Nephron progenitor cell (in vitro differentiated cells): ENCODE measurements around the gene RECQL5.

ENCODE experiments used
- DNase-seq: peaks from one replicate; pipeline ENCODE4 v3.0.0; 2021
- H3K27ac Mint-ChIP-seq: 2 replicates; pipeline ENCODE4 v1.8.0; 2021; ENCODE audit warnings: mild to moderate bottlenecking, moderate library complexity, mixed read lengths
- H3K27me3 Mint-ChIP-seq: 2 replicates; pipeline ENCODE4 v1.8.0; 2021; ENCODE audit warnings: mild to moderate bottlenecking, low read depth, mixed read lengths; ENCODE audit not compliant: poor library complexity
- H3K36me3 Mint-ChIP-seq: 2 replicates; pipeline ENCODE4 v1.8.0; 2021; ENCODE audit warnings: low read depth, mixed read lengths
- H3K4me1 Mint-ChIP-seq: 2 replicates; pipeline ENCODE4 v1.8.0; 2021; ENCODE audit warnings: mixed read lengths
- H3K4me3 Mint-ChIP-seq: 2 replicates; pipeline ENCODE4 v1.8.0; 2021; ENCODE audit warnings: mild to moderate bottlenecking, moderate library complexity, mixed read lengths
- H3K9me3 Mint-ChIP-seq: 2 replicates; pipeline ENCODE4 v1.8.0; 2021; ENCODE audit warnings: mild to moderate bottlenecking, moderate library complexity, mixed read lengths
- TF ChIP-seq, protein P1 (sequence below): fragments of 200-600 bp; sonication (generic); IDR thresholded peaks from 2 replicates; pipeline ENCODE4 v1.5.0; 2021; ENCODE audit warnings: antibody characterized with exemption

RECQL5 gene

GRCh38 chr17:75666959-75667790 is at the start of gene RECQL5, which contains the start of gene SAP30BP:
TSS of gene RECQL5 (minus strand) at chr17:75667154. CDS start at chr17:75666557, 597 bp downstream.
TSS of gene SAP30BP (plus strand) at chr17:75667338. CDS start at chr17:75667373, 35 bp downstream.
- peaks cover 19% of the 10 kb centered on the region for H3K4me1 Mint-ChIP-seq
- DNase-seq = peak; percentile 98

GRCh38 chr17:75712446-75712845 is 45.5 kb upstream of the RECQL5 start:
- TF ChIP-seq, protein P1, sequence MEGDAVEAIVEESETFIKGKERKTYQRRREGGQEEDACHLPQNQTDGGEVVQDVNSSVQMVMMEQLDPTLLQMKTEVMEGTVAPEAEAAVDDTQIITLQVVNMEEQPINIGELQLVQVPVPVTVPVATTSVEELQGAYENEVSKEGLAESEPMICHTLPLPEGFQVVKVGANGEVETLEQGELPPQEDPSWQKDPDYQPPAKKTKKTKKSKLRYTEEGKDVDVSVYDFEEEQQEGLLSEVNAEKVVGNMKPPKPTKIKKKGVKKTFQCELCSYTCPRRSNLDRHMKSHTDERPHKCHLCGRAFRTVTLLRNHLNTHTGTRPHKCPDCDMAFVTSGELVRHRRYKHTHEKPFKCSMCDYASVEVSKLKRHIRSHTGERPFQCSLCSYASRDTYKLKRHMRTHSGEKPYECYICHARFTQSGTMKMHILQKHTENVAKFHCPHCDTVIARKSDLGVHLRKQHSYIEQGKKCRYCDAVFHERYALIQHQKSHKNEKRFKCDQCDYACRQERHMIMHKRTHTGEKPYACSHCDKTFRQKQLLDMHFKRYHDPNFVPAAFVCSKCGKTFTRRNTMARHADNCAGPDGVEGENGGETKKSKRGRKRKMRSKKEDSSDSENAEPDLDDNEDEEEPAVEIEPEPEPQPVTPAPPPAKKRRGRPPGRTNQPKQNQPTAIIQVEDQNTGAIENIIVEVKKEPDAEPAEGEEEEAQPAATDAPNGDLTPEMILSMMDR = no peak
- DNase-seq = no peak
- no peaks in the 10 kb centered on the region for H3K4me1 Mint-ChIP-seq
- H3K36me3 Mint-ChIP-seq = peaks cover 6% of the 10 kb centered on the region
- H3K9me3 Mint-ChIP-seq = no peaks in the 10 kb centered on the region
- H3K27me3 Mint-ChIP-seq = peaks cover 42% of the 10 kb centered on the region
- H3K4me3 Mint-ChIP-seq = no peak overlapping the region
- no peak overlapping the region for H3K27ac Mint-ChIP-seq

More at GRCh38 chr17:75666959-75667790, at the start of gene RECQL5, which contains the start of gene SAP30BP:
- Mint-ChIP-seq H3K27ac (no peak within 1 kb of the TSS), H3K4me3 (no peak within 1 kb of the TSS), H3K9me3 (no peaks in the 10 kb centered on the region), H3K36me3 (peaks cover 39% of the 10 kb centered on the region), H3K27me3 (no peaks in the 10 kb centered on the region)
- TF ChIP-seq, protein P1 = no peak

GRCh38 chr17:75707079-75707571 is 40.2 kb upstream of the RECQL5 start:
- H3K4me3 Mint-ChIP-seq = no peak overlapping the region
- H3K27ac Mint-ChIP-seq = peak overlapping the region; percentile 25
- no peaks in the 10 kb centered on the region for H3K9me3 Mint-ChIP-seq
- DNase-seq = no peak
- H3K27me3 Mint-ChIP-seq = peaks cover 10% of the 10 kb centered on the region
- no peaks in the 10 kb centered on the region for H3K4me1 Mint-ChIP-seq
- H3K36me3 Mint-ChIP-seq = peaks cover 37% of the 10 kb centered on the region
- TF ChIP-seq, protein P1 = no peak

GRCh38 chr17:75706042-75706728 is 39.2 kb upstream of the RECQL5 start:
- peaks cover 46% of the 10 kb centered on the region for H3K36me3 Mint-ChIP-seq
- H3K4me1 Mint-ChIP-seq = no peaks in the 10 kb centered on the region
- no peak for DNase-seq
- TF ChIP-seq, protein P1 = no peak
- no peak overlapping the region for H3K27ac Mint-ChIP-seq
- no peak overlapping the region for H3K4me3 Mint-ChIP-seq
- peaks cover 7% of the 10 kb centered on the region for H3K27me3 Mint-ChIP-seq
- H3K9me3 Mint-ChIP-seq = no peaks in the 10 kb centered on the region

DNA sequence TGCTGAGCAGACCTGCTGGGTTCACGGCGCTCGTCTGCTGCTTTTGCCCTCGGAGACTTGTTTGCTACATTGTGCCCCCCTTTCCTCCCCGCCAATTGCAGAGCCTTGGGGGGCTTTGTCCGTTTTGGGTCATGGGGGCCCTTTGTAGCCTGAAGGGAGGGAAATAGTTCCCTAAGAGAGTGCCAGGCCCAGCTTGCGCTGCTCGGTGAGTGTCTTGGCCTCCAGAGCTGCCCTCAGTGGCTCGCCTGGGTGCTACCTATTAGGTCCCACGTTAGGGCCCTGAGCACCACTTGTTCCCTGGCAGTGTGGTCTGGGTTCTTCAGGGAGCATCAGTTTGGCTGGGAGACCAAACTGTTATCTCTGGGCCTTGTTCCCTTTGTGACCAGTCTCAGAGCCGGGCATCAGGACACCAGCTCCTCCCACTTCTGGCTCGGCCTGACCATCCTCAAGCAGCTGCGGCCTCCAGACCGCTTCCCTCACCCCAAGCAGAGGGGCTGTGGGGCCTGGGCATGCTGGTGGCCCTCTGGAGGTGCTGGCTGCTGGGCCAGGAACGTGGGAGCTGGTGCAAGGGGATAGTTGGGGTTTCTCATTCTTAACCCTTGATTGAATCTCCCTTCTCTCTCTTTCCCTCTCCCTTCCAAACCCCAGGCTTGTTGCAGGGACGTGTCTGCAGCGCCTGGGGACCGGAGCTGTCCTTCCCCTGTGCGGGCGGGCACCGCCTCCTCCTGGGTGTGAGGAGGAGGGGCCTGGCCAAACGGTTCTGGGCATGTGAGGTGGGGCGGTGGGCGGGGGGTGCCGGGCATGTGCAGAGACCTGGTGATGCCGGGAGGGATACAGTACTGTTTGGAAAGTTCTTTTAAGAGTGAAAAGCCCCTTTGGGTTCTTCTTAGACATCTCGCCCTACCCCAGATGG is 38.3 kb upstream of the RECQL5 start:
- Mint-ChIP-seq H3K36me3 (peaks cover 47% of the 10 kb centered on the region), H3K27me3 (peaks cover 4% of the 10 kb centered on the region), H3K27ac (no peak overlapping the region), H3K4me1 (no peaks in the 10 kb centered on the region), H3K4me3 (no peak overlapping the region), H3K9me3 (no peaks in the 10 kb centered on the region)
- TF ChIP-seq, protein P1 = no peak
- no peak for DNase-seq
